ENCODE measurements around the gene DHX34. TPM values are rescaled to one million over a fixed set of nuclear protein-coding genes. Genes with fewer than 3 reads are reported as not detected.
"Not testable (repeated sequence)": the region's sequence is repeated elsewhere in the genome, so short reads cannot be mapped to it uniquely, and the experiment has no call there.

DHX34 gene
- total RNA-seq, 1 experiment from 2014 or later = 38.2 TPM

- H3K36me3 Mint-ChIP-seq (ENCODE audit: insufficient read depth in 1 of 3, low read depth in 3 of 3) = peaks cover 56 to 84% (median 72%) of the 10 kb centered on the region in 3 experiments
- Histone ChIP-seq H2BK20ac (ENCODE audit: low read depth, low read length, poor library complexity, severe bottlenecking) (no peak overlapping the region), H2BK12ac (ENCODE audit: insufficient read length, low read depth, low read length) (no peak overlapping the region), H3K79me1 (ENCODE audit: insufficient read depth, low read depth, low read length, poor library complexity, severe bottlenecking) (no peaks in the 10 kb centered on the region), H3K14ac (ENCODE audit: insufficient read depth, low read length) (no peak overlapping the region), H2AFZ (ENCODE audit: low read length) (no peak overlapping the region), H2BK15ac (ENCODE audit: low read depth, low read length) (no peak overlapping the region), H3K23ac (ENCODE audit: insufficient read length, low read depth, low read length) (no peak overlapping the region), H3K9ac (ENCODE audit: extremely low read depth, insufficient read length, low read length) (no peak overlapping the region), H3K79me2 (ENCODE audit: insufficient read depth, low read length) (no peaks in the 10 kb centered on the region), H4K5ac (ENCODE audit: insufficient read length, low read depth, low read length) (no peak overlapping the region), H2BK5ac (ENCODE audit: insufficient read length, low read length) (no peak overlapping the region), H3T11ph (ENCODE audit: low read length) (no peak overlapping the region), H3K27ac (ENCODE audit: insufficient read length, low read depth, low read length) (no peak overlapping the region), H4K91ac (ENCODE audit: insufficient read length, low read depth, low read length) (no peak overlapping the region), H2AK5ac (ENCODE audit: insufficient read length, low read length) (no peak overlapping the region), H3K4me1 (ENCODE audit: insufficient read depth, low read length) (no peaks in the 10 kb centered on the region), H3K4ac (ENCODE audit: low read depth, low read length) (no peak overlapping the region), H4K20me1 (ENCODE audit: control insufficient read depth, insufficient read depth, insufficient read length) (no peaks in the 10 kb centered on the region), H3K27me3 (ENCODE audit: insufficient read depth, low read length) (no peaks in the 10 kb centered on the region), H2BK120ac (ENCODE audit: low read depth, low read length, poor library complexity, severe bottlenecking) (no peak overlapping the region), H3K56ac (ENCODE audit: insufficient read length, low read depth, low read length) (no peak overlapping the region), H3K9me3 (ENCODE audit: control insufficient read depth, low read depth, low read length) (no peaks in the 10 kb centered on the region), H4K8ac (replicated peaks; ENCODE audit: insufficient read length, low read depth, low read length) (no peak overlapping the region), H3K18ac (ENCODE audit: insufficient read length, low read depth, low read length) (no peak overlapping the region), H3K23me2 (ENCODE audit: insufficient read length, low read depth, low read length, poor library complexity, severe bottlenecking) (no peaks in the 10 kb centered on the region), H3K4me2 (ENCODE audit: insufficient read depth, insufficient read length, low read length) (no peak overlapping the region)
- no peaks in the 10 kb centered on the region for H3K4me1 Mint-ChIP-seq
- no peaks in the 10 kb centered on the region for H3K9me3 Mint-ChIP-seq
- no peaks in the 10 kb centered on the region for H3K27me3 Mint-ChIP-seq (ENCODE audit: low read depth)
- no CpG with 5 or more reads among the region's 13 CpGs for WGBS (ENCODE audit: extremely low coverage, insufficient read length, low lambda C conversion rate)
- no peak for TF ChIP-seq CTCF (conservative IDR thresholded peaks at IDR 0.05)
- peak; percentile 53 for DNase-seq
- no peak overlapping the region; a peak in 1 of 7 replicates for H3K27ac Mint-ChIP-seq
- H3K4me3 Mint-ChIP-seq = no peak overlapping the region
Measured at GRCh38 chr19:47363758-47364531, 14.8 kb downstream of the DHX34 start.

GRCh38 chr19:47365455-47365854 is 16.3 kb downstream of the DHX34 start:
- H3K9ac ChIP-seq (ENCODE audit: extremely low read depth, insufficient read length, low read length); H3K79me1 ChIP-seq (ENCODE audit: insufficient read depth, low read depth, low read length, poor library complexity, severe bottlenecking); H3T11ph ChIP-seq (ENCODE audit: low read length); H3K4me1 ChIP-seq (ENCODE audit: insufficient read depth, low read length); H3K18ac ChIP-seq (ENCODE audit: insufficient read length, low read depth, low read length); H3K9me3 Mint-ChIP-seq; H3K4ac ChIP-seq (ENCODE audit: low read depth, low read length); H2BK12ac ChIP-seq (ENCODE audit: insufficient read length, low read depth, low read length); H3K4me3 Mint-ChIP-seq; H4K20me1 ChIP-seq (ENCODE audit: control insufficient read depth, insufficient read depth, insufficient read length); H3K4me2 ChIP-seq (ENCODE audit: insufficient read depth, insufficient read length, low read length); H3K23me2 ChIP-seq (ENCODE audit: insufficient read length, low read depth, low read length, poor library complexity, severe bottlenecking); H3K27ac Mint-ChIP-seq; H2BK5ac ChIP-seq (ENCODE audit: insufficient read length, low read length); H4K5ac ChIP-seq (ENCODE audit: insufficient read length, low read depth, low read length); H2AFZ ChIP-seq (ENCODE audit: low read length); H3K27me3 Mint-ChIP-seq (ENCODE audit: low read depth); H2BK20ac ChIP-seq (ENCODE audit: low read depth, low read length, poor library complexity, severe bottlenecking); H3K23ac ChIP-seq (ENCODE audit: insufficient read length, low read depth, low read length); H3K27ac ChIP-seq (ENCODE audit: insufficient read length, low read depth, low read length); H3K14ac ChIP-seq (ENCODE audit: insufficient read depth, low read length); H2BK120ac ChIP-seq (ENCODE audit: low read depth, low read length, poor library complexity, severe bottlenecking); H2BK15ac ChIP-seq (ENCODE audit: low read depth, low read length); H3K27me3 ChIP-seq (ENCODE audit: insufficient read depth, low read length); DNase-seq; H3K56ac ChIP-seq (ENCODE audit: insufficient read length, low read depth, low read length); H2AK5ac ChIP-seq (ENCODE audit: insufficient read length, low read length); H4K8ac ChIP-seq (replicated peaks; ENCODE audit: insufficient read length, low read depth, low read length); H4K91ac ChIP-seq (ENCODE audit: insufficient read length, low read depth, low read length); H3K9me3 ChIP-seq (ENCODE audit: control insufficient read depth, low read depth, low read length); H3K4me1 Mint-ChIP-seq; H3K79me2 ChIP-seq (ENCODE audit: insufficient read depth, low read length): not testable (repeated sequence)
- WGBS (ENCODE audit: extremely low coverage, insufficient read length, low lambda C conversion rate) = no CpG with 5 or more reads among the region's 10 CpGs
- peaks cover 59 to 85% (median 71%) of the 10 kb centered on the region in 3 experiments; a peak in 6 of 7 replicates for H3K36me3 Mint-ChIP-seq (ENCODE audit: insufficient read depth in 1 of 3, low read depth in 3 of 3)
